PFSK-1 (cell line): ENCODE results near the gene ARHGAP18.

Source experiments
- FOXP2 ChIP-seq: optimal IDR thresholded peaks from 2 replicates; pipeline ENCODE3; 2011; ENCODE audit warnings: borderline replicate concordance, control low read depth, inconsistent platforms; ENCODE audit not compliant: insufficient read depth; ENCODE audit errors: extremely low read length, extremely low read depth
- POLR2AphosphoS5 ChIP-seq: IDR thresholded peaks from 2 replicates; pipeline ENCODE4 v1.6.1; 2012; ENCODE audit warnings: low read depth, mild to moderate bottlenecking, control low read depth, low read length, moderate library complexity
- REST ChIP-seq, 2 experiments: IDR thresholded peaks; 2 replicates each; pipeline versions ENCODE4 v1.6.1 to v1.8.0; 2011 to 2012; ENCODE audit warnings: low read depth in 2 of 2, low read length in 2 of 2, control low read depth in 1 of 2, inconsistent platforms in 1 of 2, mild to moderate bottlenecking in 1 of 2, moderate library complexity in 1 of 2; ENCODE audit not compliant: insufficient read depth in 1 of 2
- SIN3A ChIP-seq: IDR thresholded peaks from 2 replicates; pipeline ENCODE4 v1.6.1; 2012; ENCODE audit warnings: mild to moderate bottlenecking, low read length, moderate library complexity, borderline replicate concordance; ENCODE audit not compliant: insufficient read depth
- TAF1 ChIP-seq: IDR thresholded peaks from 2 replicates; pipeline ENCODE4 v1.6.1; 2012; ENCODE audit warnings: low read length, control low read depth, borderline replicate concordance; ENCODE audit not compliant: insufficient read depth

- no peak for TF ChIP-seq POLR2AphosphoS5
- peak in 1 of 2 experiments; percentile 36; a peak in 1 of 4 replicates for TF ChIP-seq REST (IDR thresholded peaks at IDR 0.05; ENCODE audit: insufficient read depth in 1 of 2, low read depth in 2 of 2, low read length in 2 of 2)
- TF ChIP-seq TAF1, result no peak
- no peak for TF ChIP-seq SIN3A
- no peak for TF ChIP-seq FOXP2
Observed at GRCh38 chr6:129677620-129678325, 32.2 kb downstream of the ARHGAP18 start.
